Endothelial cell of umbilical vein (primary cell): ENCODE results near the gene RAB1B. TPM values are rescaled to one million over a fixed set of nuclear protein-coding genes. Genes with fewer than 3 reads are reported as not detected.
"Not testable (repeated sequence)": the region's sequence is repeated elsewhere in the genome, so short reads cannot be mapped to it uniquely, and the experiment has no call there.

Source experiments
- BruUV-seq: library from RNA; stranded (reverse); fragments of 400-500 nt; replicated peaks from 2 replicates; lab custom pipeline; 2021; lab: Mats Ljungman, UMichigan
- CTCF ChIA-PET: fragments of 300-600, 350-600 bp; sonication (Branson Sonifier 250); formaldehyde crosslinking; loops from one replicate; lab custom pipeline; 2021; ENCODE audit warnings: antibody characterized with exemption, inconsistent platforms; lab: Charles Lee
- POLR2A ChIA-PET: fragments of 300-600, 350-600 bp; sonication (Branson Sonifier 250); formaldehyde crosslinking; loops from one replicate; lab custom pipeline; 2021; ENCODE audit warnings: antibody characterized with exemption, inconsistent platforms; lab: Charles Lee
- DNase-seq: peaks from one replicate; pipeline ENCODE4 v3.0.0-alpha.2; 2011; ENCODE audit warnings: low read depth, low spot score
- FAIRE-seq: peaks from 2 replicates; lab custom pipeline; 2011; peaks lifted over from hg19 to GRCh38; lab: Jason Lieb, UNC
- H2AFZ ChIP-seq: 2 replicates; pipeline ENCODE4 v1.6.0; 2012; ENCODE audit warnings: low read depth, low read length, control low read depth, inconsistent platforms
- H3K27ac ChIP-seq: 2 replicates; pipeline ENCODE4 v1.5.1; 2011; ENCODE audit warnings: low read depth, mild to moderate bottlenecking, control low read depth, low read length, moderate library complexity; ENCODE audit not compliant: insufficient read depth
- H3K27me3 ChIP-seq, 2 experiments: 2 replicates each; pipeline versions ENCODE4 v1.6.0 to v1.6.1; 2011; ENCODE audit warnings: low read length in 2 of 2, mixed read lengths in 1 of 2; ENCODE audit not compliant: control insufficient read depth in 2 of 2, insufficient read depth in 2 of 2
- H3K36me3 ChIP-seq, 2 experiments: 2 replicates in 1 of 2; 3 replicates in 1 of 2; pipeline ENCODE4 v1.5.1; 2011; ENCODE audit warnings: low read length in 2 of 2, mild to moderate bottlenecking in 1 of 2, moderate library complexity in 1 of 2; ENCODE audit not compliant: control insufficient read depth in 2 of 2, insufficient read depth in 2 of 2; ENCODE audit errors: extremely low read depth in 1 of 2
- H3K4me1 ChIP-seq: 3 replicates; pipeline ENCODE4 v1.5.1; 2011; ENCODE audit warnings: mild to moderate bottlenecking, low read length; ENCODE audit not compliant: control insufficient read depth, insufficient read depth; ENCODE audit errors: extremely low read depth
- H3K4me2 ChIP-seq: 2 replicates; pipeline ENCODE4 v1.6.1; 2011; ENCODE audit warnings: low read length, control low read depth, mixed read lengths; ENCODE audit not compliant: insufficient read depth
- H3K4me3 ChIP-seq, 3 experiments: fragments of 200-600 bp in 1 of 3; sonication (generic), shearing (Covaris generic) in 1 of 3; replicated peaks in 1 of 3; 2 replicates each; pipeline ENCODE4 v1.5.1; 2011 to 2016; ENCODE audit warnings: control low read depth in 3 of 3, low read length in 3 of 3, mild to moderate bottlenecking in 2 of 3, inconsistent platforms in 1 of 3, low read depth in 1 of 3, moderate library complexity in 1 of 3; ENCODE audit not compliant: insufficient read depth in 1 of 3
- H3K79me2 ChIP-seq: 2 replicates; pipeline ENCODE4 v1.6.0; 2012; ENCODE audit warnings: low read length, inconsistent platforms; ENCODE audit not compliant: control insufficient read depth, insufficient read depth
- H3K9ac ChIP-seq: replicated peaks from 2 replicates; pipeline ENCODE3; 2011; ENCODE audit warnings: low read length, control low read depth; ENCODE audit not compliant: insufficient read depth; ENCODE audit errors: extremely low read depth
- H3K9me1 ChIP-seq: replicated peaks from 3 replicates; pipeline ENCODE4 v1.6.0; 2011; ENCODE audit warnings: mild to moderate bottlenecking, low read length; ENCODE audit not compliant: control insufficient read depth, insufficient read depth; ENCODE audit errors: extremely low read depth
- H3K9me3 ChIP-seq: replicated peaks from 2 replicates; pipeline ENCODE4 v1.5.1; 2012; ENCODE audit warnings: low read length, inconsistent platforms; ENCODE audit not compliant: control insufficient read depth, insufficient read depth
- H4K20me1 ChIP-seq: replicated peaks from 2 replicates; pipeline ENCODE3; 2011; ENCODE audit warnings: mild to moderate bottlenecking, low read length; ENCODE audit not compliant: control insufficient read depth, insufficient read depth; ENCODE audit errors: extremely low read depth
- FOS ChIP-seq: IDR thresholded peaks from 2 replicates; pipeline ENCODE4 v1.6.1; 2011; ENCODE audit warnings: mild to moderate bottlenecking, low read length, moderate library complexity, borderline replicate concordance; ENCODE audit not compliant: insufficient read depth
- JUN ChIP-seq: IDR thresholded peaks from 2 replicates; pipeline ENCODE4 v1.6.1; 2011; ENCODE audit warnings: borderline replicate concordance, low read depth; ENCODE audit not compliant: insufficient read length, insufficient read depth
- POLR2A ChIP-seq: IDR thresholded peaks from 2 replicates; pipeline ENCODE4 v1.6.1; 2012; ENCODE audit warnings: low read depth, mild to moderate bottlenecking, control low read depth, low read length
- POLR2AphosphoS5 ChIP-seq: IDR thresholded peaks from 2 replicates; pipeline ENCODE4 v1.6.1; 2012; ENCODE audit warnings: low read depth, mild to moderate bottlenecking, control low read depth, low read length, moderate library complexity; ENCODE audit not compliant: insufficient read depth
- dilution Hi-C: fragments of 300-500 bp; cut with MboI; formaldehyde crosslinking; loops from one replicate; pipeline ENCODE4 v1.15.0; 2019; ENCODE audit warnings: low sequenced_read_pairs; ENCODE audit not compliant: extremely low pct_ligation_motif_present
- intact Hi-C: fragments of 100-400 bp; cut with micrococcal nuclease; formaldehyde crosslinking; loops from one replicate; pipeline ENCODE4 v1.10.0; 2022
- polyA plus RNA-seq, 4 experiments: library from polyadenylated mRNA; depleted of rRNA in 3 of 4; stranded (reverse) in 3 of 4; unstranded in 1 of 4; fragments of >200 nt; gene quantifications; 2 replicates each; pipeline versions ENCODE4 v1.2.1 to v1.2.3, GENCODE V29; 2011 to 2012; ENCODE audit warnings: missing spikeins in 1 of 4
- total RNA-seq: library from RNA; stranded (reverse); gene quantifications from 2 replicates; pipeline ENCODE4 v1.2.3, GENCODE V29; 2021
- TF ChIP-seq, protein P1 (sequence below), 2 donors: IDR thresholded peaks; 1 replicate in 1 of 2; 2 replicates in 1 of 2; pipeline ENCODE4 v1.5.1; 2011; ENCODE audit warnings: low read length in 2 of 2, mild to moderate bottlenecking in 2 of 2, moderate library complexity in 2 of 2, control low read depth in 1 of 2, inconsistent platforms in 1 of 2, low read depth in 1 of 2; ENCODE audit not compliant: insufficient read depth in 1 of 2; ENCODE audit errors: extremely low read depth in 1 of 2

Gene RAB1B
- total and polyA plus RNA-seq, 2 donors (not counting 3 experiments of a cell fraction or from before 2014, with no cell fraction given), result 171 to 383 TPM

DNA sequence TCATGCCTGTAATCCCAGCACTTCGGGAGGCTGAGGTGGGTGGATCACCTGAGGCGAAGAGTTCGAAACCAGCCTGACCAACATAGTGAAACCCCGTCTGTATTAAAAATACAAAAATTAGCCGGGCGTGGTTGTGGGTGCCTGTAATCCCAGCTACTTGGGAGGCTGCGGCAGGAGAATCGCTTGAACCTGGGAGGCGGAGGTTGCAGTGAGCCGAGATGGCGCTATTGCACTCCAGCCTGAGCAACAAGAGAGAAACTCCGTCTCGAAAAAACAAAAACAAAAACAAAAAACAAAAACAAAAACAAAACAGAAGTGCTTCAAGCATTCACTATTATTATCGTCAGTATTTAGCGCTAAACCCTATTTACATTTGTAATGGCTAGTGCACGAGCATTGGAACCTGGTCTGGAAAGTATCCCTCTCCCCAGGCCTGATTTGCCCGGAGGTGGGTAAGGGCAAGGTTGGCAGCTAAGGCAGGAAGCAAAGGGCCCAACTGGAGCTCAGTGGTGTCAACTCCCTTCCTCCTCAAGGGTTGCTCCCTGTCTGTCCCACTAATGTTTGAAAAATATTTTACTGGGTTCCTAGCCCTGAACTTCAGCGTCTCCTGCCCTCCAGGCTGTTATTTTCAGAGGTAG lies 42.5 kb downstream of the RAB1B start:
- intact Hi-C loops, result loop anchor here (5.0 kb wide), 1 partner anchor 126 kb away; the partner anchor contains the start of gene MRPL11
- dilution Hi-C loops, H3K9ac ChIP-seq, H3K4me1 ChIP-seq, H3K4me2 ChIP-seq, H3K9me3 ChIP-seq, H3K79me2 ChIP-seq, H2AFZ ChIP-seq, H3K36me3 ChIP-seq, H3K27ac ChIP-seq, FAIRE-seq, H3K4me3 ChIP-seq, H3K27me3 ChIP-seq, DNase-seq, H3K9me1 ChIP-seq, BruUV-seq, H4K20me1 ChIP-seq: not testable (repeated sequence)
- POLR2A ChIA-PET, result interaction anchor here (2.1 kb wide), 1 partner anchor 22 kb away, joined by 8 read pairs; the partner anchor contains the start of gene YIF1A
- CTCF ChIA-PET, result interaction anchor here (0.6 to 9.5 kb wide), 29 partner anchors 10 to 137 kb away, joined by 3 to 225 read pairs (median 5); partner anchors contain the start of genes B4GAT1, BRMS1, MRPL11 and RIN1

DNA sequence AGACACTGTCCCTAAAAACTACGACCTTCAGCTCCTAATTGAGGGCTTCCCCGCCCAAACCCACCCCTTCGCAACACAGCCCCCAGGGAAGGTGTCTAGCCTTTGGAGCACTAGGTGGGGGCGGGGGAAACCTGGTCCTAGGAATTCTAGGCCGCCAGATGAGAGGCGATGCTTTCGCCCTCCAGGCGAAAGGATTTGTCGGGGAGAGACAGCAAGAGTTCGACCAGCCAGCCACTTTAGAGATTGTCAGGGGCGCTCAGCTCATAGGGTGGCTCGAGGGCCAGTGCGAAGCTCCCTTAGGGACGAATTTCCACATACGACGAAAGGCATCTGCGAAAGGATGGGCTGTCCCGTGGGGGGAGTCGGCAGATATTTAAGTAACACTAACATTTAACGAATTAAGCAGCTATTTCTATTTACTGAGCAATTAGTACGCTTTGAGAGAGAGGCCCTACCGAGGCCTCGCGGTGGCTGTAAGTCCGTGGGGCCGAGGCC lies 43.1 kb downstream of the RAB1B start:
- Histone ChIP-seq H4K20me1 (no peaks in the 10 kb centered on the region), H3K9me3 (no peaks in the 10 kb centered on the region), H2AFZ (peak overlapping the region; percentile 99), H3K79me2 (no peaks in the 10 kb centered on the region), H3K36me3 (no peaks in the 10 kb centered on the region), H3K27ac (no peak overlapping the region), H3K4me3 (peak overlapping the region; percentile 35 to 82 (median 79)), H3K4me2 (peak overlapping the region; percentile 93), H3K4me1 (peaks cover 4% of the 10 kb centered on the region), H3K9me1 (no peaks in the 10 kb centered on the region), H3K27me3 (peaks cover 0 to 5% of the 10 kb centered on the region in 2 experiments), H3K9ac (peak overlapping the region; percentile 56)
- no peak for TF ChIP-seq POLR2A
- no peak for TF ChIP-seq FOS
- TF ChIP-seq POLR2AphosphoS5, result no peak
- no peak for TF ChIP-seq JUN
- TF ChIP-seq, protein P1, sequence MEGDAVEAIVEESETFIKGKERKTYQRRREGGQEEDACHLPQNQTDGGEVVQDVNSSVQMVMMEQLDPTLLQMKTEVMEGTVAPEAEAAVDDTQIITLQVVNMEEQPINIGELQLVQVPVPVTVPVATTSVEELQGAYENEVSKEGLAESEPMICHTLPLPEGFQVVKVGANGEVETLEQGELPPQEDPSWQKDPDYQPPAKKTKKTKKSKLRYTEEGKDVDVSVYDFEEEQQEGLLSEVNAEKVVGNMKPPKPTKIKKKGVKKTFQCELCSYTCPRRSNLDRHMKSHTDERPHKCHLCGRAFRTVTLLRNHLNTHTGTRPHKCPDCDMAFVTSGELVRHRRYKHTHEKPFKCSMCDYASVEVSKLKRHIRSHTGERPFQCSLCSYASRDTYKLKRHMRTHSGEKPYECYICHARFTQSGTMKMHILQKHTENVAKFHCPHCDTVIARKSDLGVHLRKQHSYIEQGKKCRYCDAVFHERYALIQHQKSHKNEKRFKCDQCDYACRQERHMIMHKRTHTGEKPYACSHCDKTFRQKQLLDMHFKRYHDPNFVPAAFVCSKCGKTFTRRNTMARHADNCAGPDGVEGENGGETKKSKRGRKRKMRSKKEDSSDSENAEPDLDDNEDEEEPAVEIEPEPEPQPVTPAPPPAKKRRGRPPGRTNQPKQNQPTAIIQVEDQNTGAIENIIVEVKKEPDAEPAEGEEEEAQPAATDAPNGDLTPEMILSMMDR (IDR thresholded peaks at IDR 0.05; ENCODE audit: extremely low read depth in 1 of 2, insufficient read depth in 1 of 2, low read depth in 1 of 2, low read length in 2 of 2), result peak in 1 of 2 donors; percentile 89
- no TSS peak for BruUV-seq
- FAIRE-seq (no peak), DNase-seq (no peak)
- POLR2A ChIA-PET, result interaction anchor here (0.9 to 2.1 kb wide), 3 partner anchors 15 to 24 kb away, joined by 3 to 8 read pairs (median 4); partner anchors contain the start of genes RIN1 and YIF1A
- CTCF ChIA-PET, result interaction anchor here (0.6 to 9.5 kb wide), 30 partner anchors 11 to 150 kb away, joined by 3 to 225 read pairs (median 5); partner anchors contain the start of genes B4GAT1, BRMS1, MRPL11 and RIN1
- intact Hi-C loops, result loop anchor here (5.0 kb wide), 1 partner anchor 126 kb away; the partner anchor contains the start of gene MRPL11
- dilution Hi-C loops, result no loop called here
